HFFc6 (cell line): ENCODE results near the gene ARTN. TPM values are rescaled to one million over a fixed set of nuclear protein-coding genes. Genes with fewer than 3 reads are reported as not detected.
A peak's percentile ranks its signal among the peaks of the same experiment; 100 is the strongest.

Experiments
- DNase-seq: peaks from one replicate; pipeline ENCODE4 v3.0.0-alpha.2; 2018
- H3K27ac Mint-ChIP-seq: 2 replicates; pipeline ENCODE4 v1.8.0; 2020; ENCODE audit warnings: mild to moderate bottlenecking, mixed read lengths
- H3K27me3 Mint-ChIP-seq: 2 replicates; pipeline ENCODE4 v1.8.0; 2021; ENCODE audit warnings: mild to moderate bottlenecking, moderate library complexity, mixed read lengths; ENCODE audit not compliant: insufficient read depth
- H3K36me3 Mint-ChIP-seq: 2 replicates; pipeline ENCODE4 v1.8.0; 2021; ENCODE audit warnings: low read depth, mixed read lengths
- H3K4me1 Mint-ChIP-seq: 2 replicates; pipeline ENCODE4 v1.8.0; 2020; ENCODE audit warnings: low read depth, mixed read lengths
- H3K4me3 Mint-ChIP-seq: 2 replicates; pipeline ENCODE4 v1.8.0; 2020; ENCODE audit warnings: mild to moderate bottlenecking, moderate library complexity, mixed read lengths
- H3K9me3 Mint-ChIP-seq: 2 replicates; pipeline ENCODE4 v1.8.0; 2020; ENCODE audit warnings: mild to moderate bottlenecking, mixed read lengths
- total RNA-seq, 6 experiments: library from RNA; stranded (reverse); fragmentation: NEBNext Ultra II Directional; extraction: Animal tissue kit (Norgen Biotek cat#: 25700); gene quantifications; 2 replicates in 1 of 6; 3 replicates in 5 of 6; pipeline ENCODE4 v1.2.3, GENCODE V29; 2021
- TF ChIP-seq, protein P1 (sequence below): fragments of 200-600 bp; sonication (generic); IDR thresholded peaks from 2 replicates; pipeline ENCODE4 v1.5.0; 2021; ENCODE audit warnings: antibody characterized with exemption, mild to moderate bottlenecking

Gene ARTN
- total RNA-seq, 6 experiments from 2014 or later, result 0.14 to 0.61 (median 0.37) TPM

DNA sequence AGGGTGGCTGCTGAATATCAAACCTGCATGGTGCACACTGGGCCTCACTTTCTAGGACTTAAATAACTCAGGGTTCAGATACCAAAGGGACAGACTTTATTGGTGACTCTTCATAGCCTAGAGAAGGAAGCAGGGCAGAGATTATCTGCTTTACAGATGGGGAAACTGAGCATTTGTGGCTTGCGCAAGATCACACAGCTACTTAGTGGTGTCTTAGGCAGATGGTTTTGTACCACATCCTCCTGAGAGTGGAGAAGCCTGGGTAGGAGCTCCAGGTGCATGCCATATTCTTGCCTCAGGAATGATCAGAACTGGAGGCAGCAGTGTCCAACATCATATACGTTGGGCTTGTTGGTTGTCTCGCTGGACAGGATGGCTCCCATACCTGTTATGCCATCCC lies 29.4 kb downstream of the ARTN start:
- no peak overlapping the region for H3K27ac Mint-ChIP-seq
- TF ChIP-seq, protein P1, sequence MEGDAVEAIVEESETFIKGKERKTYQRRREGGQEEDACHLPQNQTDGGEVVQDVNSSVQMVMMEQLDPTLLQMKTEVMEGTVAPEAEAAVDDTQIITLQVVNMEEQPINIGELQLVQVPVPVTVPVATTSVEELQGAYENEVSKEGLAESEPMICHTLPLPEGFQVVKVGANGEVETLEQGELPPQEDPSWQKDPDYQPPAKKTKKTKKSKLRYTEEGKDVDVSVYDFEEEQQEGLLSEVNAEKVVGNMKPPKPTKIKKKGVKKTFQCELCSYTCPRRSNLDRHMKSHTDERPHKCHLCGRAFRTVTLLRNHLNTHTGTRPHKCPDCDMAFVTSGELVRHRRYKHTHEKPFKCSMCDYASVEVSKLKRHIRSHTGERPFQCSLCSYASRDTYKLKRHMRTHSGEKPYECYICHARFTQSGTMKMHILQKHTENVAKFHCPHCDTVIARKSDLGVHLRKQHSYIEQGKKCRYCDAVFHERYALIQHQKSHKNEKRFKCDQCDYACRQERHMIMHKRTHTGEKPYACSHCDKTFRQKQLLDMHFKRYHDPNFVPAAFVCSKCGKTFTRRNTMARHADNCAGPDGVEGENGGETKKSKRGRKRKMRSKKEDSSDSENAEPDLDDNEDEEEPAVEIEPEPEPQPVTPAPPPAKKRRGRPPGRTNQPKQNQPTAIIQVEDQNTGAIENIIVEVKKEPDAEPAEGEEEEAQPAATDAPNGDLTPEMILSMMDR, result no peak
- no peaks in the 10 kb centered on the region for H3K27me3 Mint-ChIP-seq
- H3K4me3 Mint-ChIP-seq, result no peak overlapping the region
- no peaks in the 10 kb centered on the region for H3K4me1 Mint-ChIP-seq
- peaks cover 28% of the 10 kb centered on the region for H3K36me3 Mint-ChIP-seq
- no peak for DNase-seq
- no peaks in the 10 kb centered on the region for H3K9me3 Mint-ChIP-seq

DNA sequence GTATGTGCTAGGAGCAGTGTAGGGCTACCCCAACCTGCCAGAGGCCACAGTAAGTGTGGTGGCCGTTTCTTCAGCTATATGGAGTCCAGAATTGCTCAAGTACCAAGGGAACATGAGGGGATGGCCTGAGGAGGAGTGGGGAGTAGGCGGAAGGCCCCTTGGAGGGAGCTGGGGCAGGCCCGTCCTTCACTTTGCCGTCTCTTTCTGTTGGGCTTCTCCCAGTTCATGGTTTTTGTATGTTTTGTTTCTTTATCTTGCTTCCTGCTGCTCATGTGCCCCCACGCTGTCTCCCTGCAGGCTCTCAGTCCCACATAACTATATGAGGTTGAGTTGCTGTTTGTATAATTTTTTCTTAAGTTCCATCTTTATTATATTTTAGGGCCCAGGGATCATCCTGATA lies 30.3 kb downstream of the ARTN start:
- H3K4me1 Mint-ChIP-seq, result no peaks in the 10 kb centered on the region
- no peaks in the 10 kb centered on the region for H3K27me3 Mint-ChIP-seq
- H3K9me3 Mint-ChIP-seq, result no peaks in the 10 kb centered on the region
- no peak overlapping the region for H3K27ac Mint-ChIP-seq
- H3K4me3 Mint-ChIP-seq, result no peak overlapping the region
- DNase-seq, result no peak
- peaks cover 33% of the 10 kb centered on the region for H3K36me3 Mint-ChIP-seq
- TF ChIP-seq, protein P1, result no peak

DNA sequence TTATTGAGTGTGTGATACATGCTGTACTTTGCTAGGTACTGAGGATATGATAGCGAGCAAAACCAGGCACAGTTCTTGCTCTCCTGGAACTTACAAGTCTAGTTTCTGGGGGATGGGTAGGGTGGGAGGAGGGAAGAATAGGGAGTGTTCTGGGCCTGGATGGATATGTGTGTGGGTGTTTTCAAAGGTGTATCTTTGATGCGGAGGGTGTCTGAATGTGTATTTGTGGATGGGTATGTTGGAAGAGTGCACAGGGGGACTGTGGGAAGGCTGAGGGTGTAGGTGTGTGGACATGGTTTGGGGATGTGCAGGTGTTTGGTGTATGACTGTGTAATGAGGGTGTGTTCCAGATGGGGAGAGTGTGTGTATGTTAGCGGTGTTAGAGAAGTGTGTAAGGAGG lies 31.7 kb downstream of the ARTN start:
- Mint-ChIP-seq H3K36me3 (peaks cover 30% of the 10 kb centered on the region), H3K27me3 (no peaks in the 10 kb centered on the region), H3K4me3 (no peak overlapping the region), H3K4me1 (no peaks in the 10 kb centered on the region), H3K27ac (no peak overlapping the region), H3K9me3 (no peaks in the 10 kb centered on the region)
- DNase-seq, result no peak
- TF ChIP-seq, protein P1, result no peak

DNA sequence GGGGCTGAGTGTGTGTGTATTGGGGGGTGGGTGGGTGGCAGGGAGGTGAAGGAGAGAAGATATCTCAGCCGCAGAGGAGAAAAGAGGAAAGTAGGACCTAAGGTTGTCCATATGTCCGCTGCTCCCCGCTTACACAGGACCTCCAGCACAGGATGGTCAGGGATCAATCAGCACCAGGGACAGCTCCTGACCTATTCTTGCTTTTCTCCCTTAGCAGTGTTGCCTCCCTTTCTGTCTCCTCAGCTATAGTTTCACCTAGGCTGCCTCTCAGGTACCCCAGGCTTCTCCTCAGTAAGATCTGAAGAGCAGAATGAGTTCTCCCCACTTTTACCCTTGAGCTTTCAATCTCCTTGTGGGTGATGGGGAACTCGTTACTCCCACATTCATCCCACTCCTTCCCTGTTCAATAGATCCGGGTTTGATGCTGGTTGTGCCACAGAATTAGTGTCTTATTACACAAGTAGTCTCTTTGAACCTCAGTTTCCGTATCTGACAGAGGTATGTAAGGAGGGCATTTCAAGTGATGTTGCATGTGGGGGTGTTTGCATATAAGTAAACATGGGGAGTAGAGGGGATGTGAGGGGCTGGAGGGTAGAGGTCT lies 34.8 kb downstream of the ARTN start:
- TF ChIP-seq, protein P1, result no peak
- no peaks in the 10 kb centered on the region for H3K27me3 Mint-ChIP-seq
- no peak overlapping the region for H3K27ac Mint-ChIP-seq
- peaks cover 9% of the 10 kb centered on the region for H3K4me1 Mint-ChIP-seq
- no peak for DNase-seq
- peaks cover 20% of the 10 kb centered on the region for H3K36me3 Mint-ChIP-seq
- no peak overlapping the region for H3K4me3 Mint-ChIP-seq
- H3K9me3 Mint-ChIP-seq, result no peaks in the 10 kb centered on the region

DNA sequence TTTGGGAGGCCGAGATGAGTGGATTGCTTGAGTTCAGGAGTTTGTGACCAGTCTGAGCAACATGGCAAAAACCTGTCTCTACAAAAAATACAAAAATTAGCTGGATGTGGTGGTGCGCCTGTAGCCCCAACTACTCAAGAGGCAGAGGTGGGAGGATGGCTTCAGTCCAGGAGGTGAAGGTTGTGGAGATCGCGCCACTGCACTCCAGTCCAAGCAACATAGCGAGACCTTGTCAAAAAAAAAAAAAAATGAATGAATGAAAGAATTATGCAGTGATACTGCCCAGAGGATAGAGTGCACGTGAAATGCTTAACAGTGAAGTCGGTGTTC lies 35.8 kb downstream of the ARTN start:
- no peaks in the 10 kb centered on the region for H3K9me3 Mint-ChIP-seq
- peak overlapping the region; percentile 99 for H3K4me3 Mint-ChIP-seq
- peaks cover 19% of the 10 kb centered on the region for H3K4me1 Mint-ChIP-seq
- TF ChIP-seq, protein P1, result no peak; the same call in 1 of the 2 replicates
- H3K27me3 Mint-ChIP-seq, result no peaks in the 10 kb centered on the region
- no peak for DNase-seq
- H3K36me3 Mint-ChIP-seq, result peaks cover 20% of the 10 kb centered on the region
- H3K27ac Mint-ChIP-seq, result no peak overlapping the region
